GM21526 (cell line): ENCODE measurements around the gene ZNF592.

ENCODE experiments used
- ATAC-seq: cut with Tn5 transposase; IDR thresholded peaks from one replicate; pipeline ENCODE4 v1.9.1; 2021; ENCODE audit warnings: moderate library complexity; ENCODE audit not compliant: unreplicated experiment, low FRiP score

ZNF592 gene

GRCh38 chr15:84775867-84776449 is 27.6 kb downstream of the ZNF592 start:
- no peak for ATAC-seq

- no peak for ATAC-seq
These were observed 29.8 kb downstream of the ZNF592 start for GRCh38 chr15:84778194-84778593.

DNA sequence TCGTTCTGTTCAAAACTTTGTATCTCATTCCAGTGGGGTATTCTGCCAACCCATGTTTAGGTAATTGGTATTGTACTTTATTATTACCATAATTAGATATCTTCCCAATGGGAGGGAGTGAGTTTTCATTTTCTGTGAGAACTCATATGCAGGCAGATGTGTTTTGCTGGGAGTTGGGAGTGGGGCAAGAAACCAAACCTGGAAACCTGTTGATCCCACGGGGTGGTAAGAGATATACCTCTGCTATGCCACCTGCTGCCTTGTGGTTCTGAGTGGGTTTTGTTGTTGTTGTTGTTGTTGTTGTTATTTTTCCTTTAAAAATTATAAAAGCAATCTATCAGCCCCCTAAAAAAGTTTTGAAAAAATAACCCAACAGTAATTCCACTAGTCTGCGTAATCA is 32.1 kb downstream of the ZNF592 start:
- ATAC-seq, result no peak

GRCh38 chr15:84781495-84781894 is 33.1 kb downstream of the ZNF592 start:
- ATAC-seq, result no peak

- ATAC-seq, result no peak
These were observed 34.0 kb downstream of the ZNF592 start for GRCh38 chr15:84782346-84782745.

- no peak for ATAC-seq
These were observed 35.3 kb downstream of the ZNF592 start for GRCh38 chr15:84783493-84784251.

- no peak for ATAC-seq
These were observed 35.9 kb downstream of the ZNF592 start for GRCh38 chr15:84784262-84784661.

GRCh38 chr15:84785053-84785452 is 36.7 kb downstream of the ZNF592 start:
- no peak for ATAC-seq

DNA sequence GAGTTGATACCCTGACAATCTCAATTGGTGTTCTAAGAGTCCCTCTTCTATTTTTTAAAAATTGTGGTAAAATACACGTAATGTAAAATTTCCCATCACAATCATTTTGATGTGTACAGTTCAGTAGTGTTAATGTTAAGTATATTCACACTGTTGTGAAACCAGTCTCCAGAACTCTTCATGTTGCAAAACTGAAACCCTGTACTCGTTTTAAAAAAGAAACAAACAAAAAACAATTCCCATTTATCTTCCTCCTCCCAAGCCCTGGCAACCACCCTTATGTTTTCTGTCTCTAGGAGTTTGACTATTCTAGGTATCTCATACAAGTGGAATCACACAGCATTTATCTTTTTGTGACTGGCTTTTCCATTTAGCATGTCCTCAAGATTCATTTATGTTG is 40.1 kb downstream of the ZNF592 start:
- no peak for ATAC-seq

GRCh38 chr15:84789762-84790161 is 41.4 kb downstream of the ZNF592 start:
- ATAC-seq, result no peak

- ATAC-seq, result no peak
These were observed 42.3 kb downstream of the ZNF592 start for GRCh38 chr15:84790676-84791075.

DNA sequence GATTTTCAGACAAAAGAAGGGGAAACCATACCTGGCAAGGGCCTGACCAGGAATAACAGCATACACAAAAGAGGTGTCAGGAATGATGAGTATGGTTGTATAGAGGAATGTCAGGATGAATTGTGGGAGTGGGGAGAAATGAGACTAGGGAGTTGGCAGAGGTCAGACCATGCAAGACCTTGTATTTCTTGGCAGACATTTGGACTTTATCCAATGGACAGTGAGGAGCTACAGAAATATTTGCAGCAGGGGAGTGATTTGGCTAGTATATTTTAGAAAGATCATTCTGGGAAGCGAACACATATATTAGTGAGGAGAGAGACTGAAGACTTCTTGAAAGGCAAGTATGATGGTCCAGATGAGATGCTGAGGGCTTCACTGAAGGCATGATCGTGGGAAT is 43.4 kb downstream of the ZNF592 start:
- no peak for ATAC-seq

GRCh38 chr15:84793431-84794161 is 45.2 kb downstream of the ZNF592 start:
- ATAC-seq, result no peak

- ATAC-seq, result no peak
These were observed 45.8 kb downstream of the ZNF592 start for GRCh38 chr15:84794162-84794547.

- ATAC-seq, result no peak
These were observed 46.8 kb downstream of the ZNF592 start for GRCh38 chr15:84795186-84795585.

- no peak for ATAC-seq
These were observed 48.8 kb downstream of the ZNF592 start for GRCh38 chr15:84797212-84797611.

DNA sequence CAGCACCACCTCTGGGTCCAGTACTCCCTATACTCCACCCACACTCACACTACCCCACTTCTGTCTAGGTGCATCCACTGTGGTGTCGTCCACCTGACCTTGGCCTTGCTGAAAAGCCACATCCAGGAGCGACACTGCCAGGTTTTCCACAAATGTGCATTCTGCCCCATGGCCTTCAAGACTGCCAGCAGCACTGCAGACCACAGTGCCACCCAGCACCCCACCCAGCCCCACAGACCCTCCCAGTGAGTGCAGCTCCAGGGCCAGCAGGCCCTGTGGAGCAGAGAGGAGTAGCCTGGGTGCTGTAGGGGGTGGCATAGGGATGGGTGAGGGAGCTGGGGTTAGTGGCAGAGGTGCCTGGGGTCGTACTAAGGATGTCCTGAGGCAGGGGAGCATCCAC is 49.4 kb downstream of the ZNF592 start:
- ATAC-seq, result no peak

DNA sequence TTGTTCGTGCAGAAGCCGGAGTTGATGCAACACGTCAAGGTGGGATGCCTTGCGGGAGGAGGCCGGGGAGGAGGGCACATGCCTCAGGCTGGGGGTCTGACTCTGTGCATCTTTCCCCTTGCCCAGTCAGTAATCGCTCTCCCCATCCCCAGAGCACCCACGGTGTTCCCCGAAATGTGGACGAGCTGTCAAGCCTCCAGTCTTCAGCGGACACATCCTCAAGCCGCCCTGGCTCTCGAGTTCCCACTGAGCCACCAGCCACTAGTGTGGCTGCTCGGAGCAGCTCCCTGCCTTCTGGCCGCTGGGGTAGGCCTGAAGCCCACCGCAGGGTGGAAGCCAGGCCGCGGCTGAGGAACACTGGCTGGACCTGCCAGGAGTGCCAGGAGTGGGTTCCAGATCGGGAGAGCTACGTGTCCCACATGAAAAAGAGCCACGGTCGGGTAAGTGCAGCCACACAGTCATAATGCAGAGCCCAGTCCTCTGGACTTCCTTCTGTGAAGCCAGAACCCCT is 50.1 kb downstream of the ZNF592 start:
- no peak for ATAC-seq

DNA sequence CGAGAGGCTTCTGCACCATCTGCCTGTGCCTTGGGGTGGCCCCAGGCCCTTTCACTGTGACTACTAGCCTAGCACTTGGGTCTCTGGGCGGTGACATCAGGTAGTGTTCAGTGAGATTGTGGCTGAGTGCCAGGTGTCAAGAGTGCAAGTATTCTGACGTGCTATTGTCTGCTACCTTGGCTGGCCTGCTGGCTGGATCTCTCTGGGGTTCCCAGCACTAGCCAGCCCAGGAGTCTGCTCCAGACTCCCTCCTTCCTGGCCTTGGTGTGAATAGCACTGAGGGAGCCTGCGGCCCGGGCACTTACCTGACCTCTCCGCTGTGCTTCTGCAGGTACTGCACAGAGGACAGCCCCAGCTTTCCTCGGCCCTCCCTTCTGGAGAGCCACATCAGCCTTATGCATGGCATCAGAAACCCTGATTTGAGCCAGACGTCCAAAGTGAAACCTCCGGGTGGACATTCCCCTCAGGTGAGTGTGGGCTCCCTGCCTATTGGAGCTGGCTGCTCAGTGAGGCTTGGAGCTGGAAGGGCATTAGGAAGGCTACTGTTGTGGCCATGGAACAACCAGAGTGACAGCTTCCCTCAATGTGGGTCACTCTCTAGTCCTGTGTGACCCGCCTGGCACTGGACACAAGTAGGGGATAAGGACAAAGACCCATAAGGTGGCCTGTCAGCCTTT is 51.3 kb downstream of the ZNF592 start:
- no peak for ATAC-seq

GRCh38 chr15:84800365-84800806 is 52.0 kb downstream of the ZNF592 start:
- no peak for ATAC-seq
